Dedifferentiated amniotic fluid mesenchymal stem cell (primary cell): ENCODE measurements around the gene C12orf42.
"Not testable (repeated sequence)": the region's sequence is repeated elsewhere in the genome, so short reads cannot be mapped to it uniquely, and the experiment has no call there.

ENCODE experiments used
- DNase-seq: peaks from one replicate; pipeline ENCODE4 v3.0.0-alpha.2; 2016; ENCODE audit errors: extremely low spot score

Gene C12orf42

DNA sequence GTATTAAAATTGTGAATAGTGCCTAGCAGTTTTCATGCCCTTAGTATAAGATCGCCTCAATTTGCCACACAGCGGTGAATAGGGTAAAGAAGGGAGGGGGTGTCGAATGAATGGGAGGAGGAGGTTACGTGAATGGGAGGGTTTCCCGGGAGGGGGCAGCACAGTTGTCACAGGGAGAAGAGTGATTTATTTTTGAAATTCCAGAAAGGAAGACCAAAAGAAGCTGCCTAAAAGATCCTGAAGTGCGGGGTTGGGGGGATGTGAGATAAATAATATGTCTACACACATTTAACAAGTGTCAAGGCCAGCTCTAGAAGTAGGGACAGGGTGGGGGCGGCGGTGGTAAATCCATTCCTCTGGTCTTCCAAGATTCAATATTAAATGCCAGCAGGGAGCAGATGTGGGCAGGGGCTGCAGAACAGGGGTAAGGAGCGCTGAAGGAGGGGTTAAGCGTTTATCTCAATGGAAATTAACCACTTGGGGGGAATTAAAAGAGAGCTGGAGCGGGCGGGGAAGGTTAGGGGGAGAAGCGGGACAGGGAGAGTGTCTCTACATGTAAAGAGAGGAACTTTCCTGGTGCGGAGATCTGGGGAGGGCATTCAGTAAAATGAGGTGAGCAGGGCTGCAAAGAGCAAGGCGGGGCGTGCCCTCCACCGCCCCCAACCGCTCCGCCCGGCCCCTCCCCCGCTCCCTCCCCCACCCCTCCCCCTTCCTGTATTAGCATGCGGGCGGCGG, 867 bp downstream of the C12orf42 start:
- no peak for DNase-seq

DNA sequence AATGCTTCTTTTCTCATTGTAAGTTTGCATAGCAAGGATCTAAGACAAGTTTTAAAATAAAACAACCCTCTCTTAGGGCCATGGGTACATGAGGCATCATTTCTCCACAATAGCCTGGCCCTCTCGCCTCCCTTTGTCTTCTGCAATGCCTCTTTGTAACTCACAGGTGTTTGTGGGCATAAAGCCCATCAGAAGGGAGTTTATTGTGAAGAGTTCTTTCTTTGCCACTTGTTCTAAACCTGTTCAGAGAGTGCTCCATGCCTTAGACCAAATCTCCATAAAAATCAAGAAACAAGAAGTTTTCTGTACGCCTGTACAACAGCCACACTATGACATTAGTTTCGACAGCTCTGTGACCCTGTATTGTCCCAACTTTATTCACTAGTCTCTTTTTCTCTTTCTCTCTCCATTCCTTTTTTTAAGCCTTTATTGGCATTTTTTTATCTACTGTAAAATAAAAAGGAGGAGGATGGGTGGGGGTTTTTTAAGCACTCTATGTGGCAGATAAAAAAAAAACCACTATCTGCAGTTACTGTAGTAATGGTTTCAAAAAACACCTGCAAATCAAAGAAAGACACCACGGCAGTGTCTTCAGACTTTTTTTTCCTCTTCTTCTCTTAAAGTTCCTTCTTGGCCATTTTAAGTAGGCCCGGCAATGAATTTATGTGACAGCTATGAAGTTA, 1.6 kb downstream of the C12orf42 start:
- DNase-seq, result no peak

DNA sequence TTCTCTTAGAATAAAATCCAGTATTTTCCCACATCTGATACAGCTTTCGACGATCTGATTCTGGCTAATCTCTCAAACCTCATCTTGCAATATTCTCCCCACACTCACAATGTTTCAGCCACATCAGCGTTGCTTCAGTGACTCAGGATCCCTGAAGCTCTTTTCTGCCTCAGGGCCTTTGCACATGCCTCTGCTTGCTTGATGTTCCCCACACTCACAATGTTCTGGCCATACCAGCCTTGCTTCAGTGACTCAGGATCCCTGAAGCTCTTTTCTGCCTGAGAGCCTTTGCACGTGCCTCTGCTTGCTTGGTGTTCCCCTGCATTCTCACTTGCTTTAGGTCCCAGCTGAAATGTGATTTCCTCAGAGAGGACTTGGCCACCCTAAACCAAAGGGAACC, 2.6 kb downstream of the C12orf42 start:
- DNase-seq, result no peak

DNA sequence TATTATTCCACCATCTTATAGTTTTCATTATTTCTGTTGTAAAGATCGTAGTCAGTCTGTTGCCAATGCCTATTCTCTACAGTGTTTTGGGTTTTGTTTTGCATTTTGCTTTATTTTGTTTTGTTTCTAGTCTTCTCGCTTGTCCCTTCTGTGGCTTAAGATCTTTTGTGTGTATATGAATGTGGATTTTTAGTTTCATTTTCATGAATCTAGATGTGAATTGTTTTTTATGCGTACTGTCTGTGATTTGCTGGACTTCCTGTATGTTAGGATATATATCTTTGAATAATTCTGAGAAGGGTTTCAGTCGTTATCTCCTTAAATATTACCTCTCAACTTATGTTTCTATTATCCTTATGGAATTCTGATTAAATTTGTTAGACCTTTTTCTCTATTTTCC, 13.4 kb downstream of the C12orf42 start:
- no peak for DNase-seq

DNA sequence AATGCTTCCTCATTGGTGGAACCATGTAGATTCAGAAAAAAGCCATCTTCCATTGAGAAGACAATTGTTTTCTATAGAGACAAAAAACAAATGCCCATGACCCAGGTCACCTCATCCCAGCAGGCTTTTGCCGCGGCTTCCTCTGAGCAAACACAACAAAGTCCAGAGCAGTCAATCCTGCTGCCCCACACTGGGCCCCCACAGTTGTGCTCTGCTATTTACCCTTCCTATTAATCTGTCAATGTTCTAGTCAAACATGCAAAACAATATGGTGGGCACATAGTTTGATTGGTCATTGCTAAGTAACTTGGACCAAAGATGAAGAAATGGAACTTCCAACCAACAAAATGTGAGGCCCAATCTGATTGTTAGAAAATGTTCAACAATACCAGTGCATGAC, 20.7 kb downstream of the C12orf42 start:
- DNase-seq, result no peak

DNA sequence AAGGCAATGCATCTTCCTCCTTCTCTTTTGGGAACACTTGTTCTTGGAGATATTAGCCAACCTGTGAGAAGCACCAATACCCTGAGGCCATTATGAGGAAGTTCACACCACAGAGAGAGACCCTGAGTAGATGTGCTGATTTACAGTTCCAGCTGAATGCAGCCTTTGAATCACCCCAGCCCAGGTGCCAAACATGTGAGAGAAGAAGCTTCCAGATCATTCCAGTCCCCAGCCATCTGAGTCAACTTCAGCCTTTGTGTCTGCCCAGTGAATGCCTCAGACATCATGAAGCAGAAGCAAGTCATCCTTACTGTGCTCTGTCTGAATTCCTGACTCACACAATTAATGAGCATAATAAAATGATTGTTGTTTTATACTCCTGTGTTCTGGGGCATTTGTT, 25.1 kb downstream of the C12orf42 start:
- DNase-seq, result no peak

DNA sequence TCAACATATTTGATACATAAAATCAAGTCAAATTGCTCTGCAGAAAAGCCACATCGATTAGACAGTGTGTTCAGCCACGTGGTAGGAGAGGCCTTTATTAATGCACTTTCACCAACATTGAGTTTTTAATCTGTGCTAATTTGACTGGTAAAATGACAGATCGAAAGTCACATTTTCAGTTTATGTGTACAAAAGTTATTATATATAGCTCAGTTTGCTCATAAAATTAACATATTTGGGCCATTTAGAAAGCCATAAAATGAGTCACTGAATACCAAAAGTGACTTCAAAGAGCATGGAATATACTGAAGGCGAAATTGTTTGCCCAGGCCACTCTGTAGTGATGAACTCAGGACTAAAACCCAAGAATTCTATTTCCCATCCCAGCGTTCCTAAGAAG, 26.0 kb downstream of the C12orf42 start:
- no peak for DNase-seq

DNA sequence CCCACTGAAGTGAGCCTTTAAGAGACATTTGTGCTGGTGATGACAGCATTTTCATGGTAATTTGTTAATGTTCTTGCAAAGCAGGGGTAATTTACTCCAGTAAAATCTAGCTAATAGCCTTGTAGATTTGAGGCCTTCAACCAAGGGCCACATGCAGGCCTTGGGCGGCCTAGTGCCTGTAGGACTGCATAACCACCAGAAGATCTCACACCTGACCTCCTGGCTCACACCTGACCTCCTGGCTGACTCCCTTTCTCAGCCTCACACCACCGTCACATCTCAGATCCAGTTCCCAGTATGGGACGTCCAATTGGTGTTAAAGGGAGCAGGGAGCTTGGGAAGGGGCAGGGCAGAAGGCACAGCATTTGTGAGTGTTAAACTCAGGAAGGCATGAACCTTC, 26.9 kb downstream of the C12orf42 start:
- DNase-seq, result no peak

DNA sequence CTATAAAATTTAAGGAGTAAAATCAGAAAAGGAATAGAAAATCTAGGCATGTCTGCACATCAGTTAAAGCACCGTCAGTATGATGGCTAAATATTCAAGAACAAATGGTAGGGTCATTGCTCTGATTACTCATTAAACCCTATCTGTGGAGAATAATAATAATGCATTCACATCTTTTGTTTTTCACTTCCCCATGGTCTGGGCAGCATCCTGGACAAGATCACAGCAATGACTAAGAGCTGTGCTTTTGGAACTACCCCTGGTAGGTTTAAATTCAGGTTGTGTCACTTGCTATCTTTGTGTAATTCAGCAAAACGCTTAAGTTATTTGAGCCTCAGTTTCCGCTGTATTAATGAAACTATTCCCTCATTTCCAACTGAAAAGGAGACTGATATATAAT, 33.1 kb downstream of the C12orf42 start:
- DNase-seq, result no peak

DNA sequence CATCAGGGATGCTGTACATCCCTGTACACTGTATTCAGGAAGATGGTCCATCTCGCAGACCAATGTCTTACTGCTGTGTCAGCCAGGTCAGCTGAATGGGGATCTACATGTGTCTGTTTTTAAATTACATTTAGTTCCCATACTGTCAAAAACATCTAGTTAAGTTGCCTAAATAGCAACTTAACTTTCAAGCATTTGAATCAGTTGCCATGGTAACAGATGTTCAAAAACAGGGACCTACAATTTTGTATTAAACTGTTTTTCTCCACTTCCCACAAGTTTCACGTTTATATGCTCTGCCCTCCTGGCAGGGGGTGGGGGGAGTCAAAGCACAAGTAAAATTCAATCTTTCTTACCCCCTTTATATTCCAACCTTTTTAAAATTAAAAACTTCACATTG, 38.3 kb downstream of the C12orf42 start:
- no peak for DNase-seq

DNA sequence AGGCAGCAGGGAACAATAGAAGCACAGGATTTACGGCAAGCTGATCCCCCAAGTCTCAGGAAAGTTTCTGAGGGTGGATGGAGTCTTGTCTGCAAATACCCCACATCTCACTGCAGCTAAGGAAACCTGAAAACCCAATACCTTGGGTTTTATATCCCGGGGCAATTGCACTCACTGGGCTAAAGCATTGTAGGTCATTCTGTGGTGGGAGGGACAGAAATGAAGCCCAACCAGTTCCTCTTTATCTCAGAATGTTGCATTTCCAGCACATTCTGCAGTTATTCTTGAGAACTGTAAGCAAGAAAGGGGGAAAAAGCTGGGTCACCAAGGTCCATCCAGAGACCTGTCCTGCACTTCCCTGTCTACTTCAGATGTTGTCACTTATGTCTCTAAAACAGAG, 39.8 kb downstream of the C12orf42 start:
- DNase-seq, result no peak

DNA sequence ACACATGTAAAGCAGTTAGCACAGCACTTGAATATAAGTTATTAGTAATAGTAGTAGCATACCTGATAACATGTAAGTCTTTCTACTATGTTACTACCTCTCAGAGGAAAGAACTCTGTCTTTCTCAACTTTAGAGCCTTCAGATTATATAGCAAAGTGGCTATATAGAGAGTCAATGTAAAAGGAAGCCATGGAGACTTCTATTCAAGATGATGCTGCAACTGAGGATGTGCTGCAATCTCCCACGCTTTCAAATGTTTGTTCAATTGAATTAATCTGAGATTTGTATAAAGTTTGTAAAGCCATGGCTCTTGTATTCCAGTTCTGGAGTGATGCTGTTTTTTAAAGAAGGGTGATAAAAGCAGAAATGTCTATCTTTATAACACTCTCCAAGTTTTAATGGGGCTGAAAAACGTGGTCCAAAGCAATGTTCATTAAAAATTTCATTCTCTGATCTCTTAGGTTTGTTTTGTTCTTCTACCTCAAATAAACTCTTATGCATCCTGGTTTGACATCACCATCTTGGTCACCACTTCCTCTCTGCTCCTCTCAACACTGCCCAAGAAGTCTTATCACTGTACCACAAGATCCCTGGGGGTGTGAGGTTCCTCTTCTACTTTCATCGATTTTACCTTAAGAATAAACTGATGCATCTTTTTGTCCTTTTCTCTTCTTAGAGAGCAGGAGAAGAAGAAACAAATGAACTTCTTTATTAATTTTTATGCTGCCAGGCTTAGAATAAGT, 40.6 kb downstream of the C12orf42 start:
- no peak for DNase-seq

DNA sequence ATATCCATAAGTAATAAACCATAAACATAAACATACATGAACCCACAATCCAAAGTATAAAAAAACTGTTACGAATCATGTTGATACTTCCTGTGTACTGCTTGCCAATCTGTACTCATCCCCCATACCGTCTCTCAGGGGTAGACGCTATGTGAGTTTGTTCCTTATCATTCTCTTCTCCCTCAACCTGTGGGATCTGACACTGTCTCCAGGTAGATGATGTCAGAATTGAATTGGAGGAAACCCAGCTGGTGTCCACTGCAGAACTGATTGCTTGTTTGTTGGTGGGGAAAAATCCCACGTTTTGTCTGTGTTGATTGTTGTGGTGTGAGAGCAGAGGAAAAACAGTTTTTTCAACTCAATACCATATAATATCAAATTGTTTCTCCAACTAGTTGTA, 50.8 kb downstream of the C12orf42 start:
- no peak for DNase-seq

DNA sequence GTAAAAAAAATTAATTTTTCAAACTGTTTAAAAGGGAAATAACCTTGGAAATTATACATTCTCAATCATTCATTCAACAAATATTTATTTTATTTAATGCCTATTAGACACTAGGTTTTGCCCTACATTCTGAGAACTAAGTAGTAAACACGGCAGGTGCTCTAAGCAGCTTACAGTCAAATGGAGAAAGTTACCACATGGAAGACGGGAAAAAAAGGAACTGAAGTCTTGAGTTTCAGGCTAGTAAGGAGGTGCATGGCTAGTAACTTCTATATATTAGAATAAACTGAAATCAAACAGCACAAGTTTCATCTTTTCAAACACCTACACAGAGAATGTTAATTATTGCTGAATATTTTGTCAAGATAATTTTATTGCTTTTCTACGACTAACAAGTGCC, 52.9 kb downstream of the C12orf42 start:
- no peak for DNase-seq

DNA sequence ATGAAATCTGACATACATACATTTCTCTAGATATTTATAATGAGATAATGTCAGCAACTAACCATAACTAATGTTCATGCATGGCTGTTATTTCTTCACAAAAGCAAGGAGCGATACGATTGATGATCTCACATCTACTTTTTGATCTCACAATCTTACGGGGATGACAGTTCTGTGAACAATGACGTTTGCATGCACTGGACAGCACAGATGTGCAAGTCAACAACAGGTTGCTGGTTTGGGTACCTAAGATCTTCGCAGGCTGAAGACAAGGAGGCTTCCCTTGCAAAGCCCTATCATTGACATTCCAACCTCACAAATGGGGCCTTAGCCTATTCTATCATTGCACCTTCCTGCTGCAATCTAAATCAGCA, 53.6 kb downstream of the C12orf42 start:
- no peak for DNase-seq

DNA sequence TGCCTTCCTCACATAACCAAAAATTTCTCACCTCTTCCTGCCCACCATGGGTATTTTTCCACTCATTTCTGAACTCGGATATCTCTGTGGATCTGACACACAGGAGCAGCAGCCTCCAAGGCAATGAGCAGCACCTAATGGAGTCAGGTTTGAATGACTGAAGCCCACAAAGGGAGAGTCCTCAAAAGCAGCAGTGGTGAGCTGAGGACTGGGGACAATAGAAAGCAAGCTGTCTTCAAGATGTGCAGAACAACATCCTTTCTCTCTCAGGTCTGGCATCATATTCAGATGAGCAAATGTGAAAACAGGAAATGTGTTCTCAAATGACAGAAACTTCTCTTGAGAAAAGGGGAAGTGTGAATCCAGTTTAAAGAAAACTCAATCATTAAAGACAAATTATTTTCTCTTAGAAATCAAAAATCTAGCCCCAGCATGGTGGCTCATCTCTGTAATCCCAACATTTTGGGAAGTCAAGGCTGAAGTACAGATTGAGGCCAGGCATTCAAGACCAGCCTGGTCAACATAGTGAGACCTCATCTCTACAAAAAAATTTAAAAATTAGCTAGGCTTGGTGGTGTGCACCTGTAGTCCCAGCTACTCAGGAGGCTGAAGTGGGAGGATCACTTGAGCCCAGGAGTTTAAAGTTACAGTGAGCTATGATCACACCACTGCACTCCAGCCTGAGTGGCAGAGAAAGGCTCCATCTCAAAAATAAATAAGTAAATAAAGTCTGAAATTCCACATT, 54.2 kb downstream of the C12orf42 start:
- no peak for DNase-seq

DNA sequence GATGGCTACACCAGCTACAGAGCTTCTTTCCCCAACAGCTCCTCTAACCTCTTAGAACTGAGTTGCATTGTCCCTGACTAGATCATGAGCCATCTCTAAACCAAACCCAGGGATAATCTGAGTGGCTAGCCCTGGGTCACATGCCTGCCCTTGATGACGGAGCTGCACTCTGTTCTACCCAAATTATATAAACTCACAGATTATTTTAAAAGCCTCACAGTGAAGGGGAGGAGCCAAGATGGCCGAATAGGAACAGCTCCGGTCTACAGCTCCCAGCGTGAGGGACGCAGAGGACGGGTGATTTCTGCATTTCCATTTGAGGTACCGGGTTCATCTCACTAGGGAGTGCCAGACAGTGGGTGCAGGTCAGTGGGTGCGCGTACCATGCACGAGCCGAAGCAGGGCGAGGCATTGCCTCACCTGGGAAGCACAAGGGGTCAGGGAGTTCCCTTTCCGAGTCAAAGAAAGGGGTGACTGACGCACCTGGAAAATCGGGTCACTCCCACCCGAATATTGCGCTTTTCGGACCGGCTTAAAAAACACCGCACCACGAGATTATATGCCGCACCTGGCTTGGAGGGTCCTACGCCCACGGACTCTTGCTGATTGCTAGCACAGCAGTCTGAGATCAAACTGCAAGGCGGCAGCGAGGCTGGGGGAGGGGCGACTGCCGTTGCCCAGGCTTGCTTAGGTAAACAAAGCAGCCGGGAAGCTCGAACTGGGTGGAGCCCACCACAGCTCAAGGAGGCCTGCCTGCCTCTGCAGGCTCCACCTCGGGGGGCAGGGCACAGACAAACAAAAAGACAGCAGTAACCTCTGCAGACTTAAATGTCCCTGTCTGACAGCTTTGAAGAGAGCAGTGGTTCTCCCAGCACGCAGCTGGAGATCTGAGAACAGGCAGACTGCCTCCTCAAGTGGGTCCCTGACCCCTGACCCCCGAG, 61.3 kb downstream of the C12orf42 start:
- not testable (repeated sequence) for DNase-seq

DNA sequence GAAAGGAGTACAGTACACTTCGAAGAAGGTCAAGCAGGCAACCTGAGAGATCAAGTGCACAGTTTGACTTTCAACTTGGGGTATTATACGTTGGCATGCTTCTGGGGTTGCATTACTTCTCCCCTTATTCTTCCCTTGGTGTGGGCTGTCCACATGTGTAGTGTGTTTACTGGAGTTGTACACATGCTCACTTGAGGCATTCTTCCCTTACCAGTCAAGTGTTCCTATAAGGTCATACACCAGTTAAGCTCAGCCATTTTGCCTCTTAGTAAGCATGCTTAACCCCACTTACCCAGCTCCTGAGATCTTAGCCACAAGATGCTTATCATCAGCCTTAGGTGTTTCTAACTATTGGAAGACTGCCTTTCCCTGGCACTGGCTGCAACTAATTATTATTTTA, 63.8 kb downstream of the C12orf42 start:
- no peak for DNase-seq

DNA sequence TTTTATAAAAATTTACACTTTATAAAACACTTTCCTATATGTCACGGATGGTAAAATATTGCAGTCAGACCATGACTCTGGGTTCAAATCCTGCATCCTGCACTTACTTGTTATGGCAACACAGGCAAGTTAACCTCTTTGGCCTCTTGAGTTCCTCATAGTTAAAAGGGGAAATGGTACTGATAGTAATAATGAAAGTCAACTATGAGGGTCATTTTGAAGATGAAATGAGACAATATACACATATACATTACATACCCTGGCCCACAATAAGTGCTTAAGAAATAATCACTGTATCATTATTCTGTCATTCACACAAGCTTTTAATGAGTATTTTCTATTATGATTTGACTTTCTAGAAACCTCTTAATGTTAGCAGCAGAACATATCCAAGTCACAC, 64.4 kb downstream of the C12orf42 start:
- no peak for DNase-seq

DNA sequence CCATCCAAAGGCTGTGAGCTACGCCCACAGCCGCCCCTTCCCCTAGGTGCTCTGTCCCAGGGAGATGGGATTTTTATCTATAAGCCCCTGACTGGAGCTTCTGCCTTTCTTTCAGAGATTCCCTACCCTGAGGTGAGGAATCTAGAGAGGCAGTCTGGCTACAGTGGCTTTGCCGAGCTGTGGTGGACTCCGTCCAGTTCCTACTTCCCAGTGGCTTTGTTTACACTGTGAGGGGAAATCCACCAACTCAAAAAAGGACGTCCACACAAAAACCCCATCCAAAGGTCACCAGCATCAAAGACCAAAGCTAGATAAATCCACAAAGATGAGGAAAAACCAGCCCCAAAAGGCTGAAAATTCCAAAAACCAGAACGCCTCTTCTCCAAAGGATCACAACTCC, 70.1 kb downstream of the C12orf42 start:
- not testable (repeated sequence) for DNase-seq
